Stimulated activated CD4-positive, alpha-beta T cell treated with anti-CD3 and anti-CD28 coated beads, Interleukin-4, amount 100 ng/mL, for 4 hours (primary cell): Measurements from ENCODE around the gene RCCD1.

ENCODE experiments used
- DNase-seq, 2 experiments: peaks; one replicate each; pipeline ENCODE4 v3.0.0-alpha.2; 2020

The RCCD1 gene

GRCh38 chr15:90945091-90945490, 9.6 kb upstream of the RCCD1 start:
- no peak for DNase-seq

DNA sequence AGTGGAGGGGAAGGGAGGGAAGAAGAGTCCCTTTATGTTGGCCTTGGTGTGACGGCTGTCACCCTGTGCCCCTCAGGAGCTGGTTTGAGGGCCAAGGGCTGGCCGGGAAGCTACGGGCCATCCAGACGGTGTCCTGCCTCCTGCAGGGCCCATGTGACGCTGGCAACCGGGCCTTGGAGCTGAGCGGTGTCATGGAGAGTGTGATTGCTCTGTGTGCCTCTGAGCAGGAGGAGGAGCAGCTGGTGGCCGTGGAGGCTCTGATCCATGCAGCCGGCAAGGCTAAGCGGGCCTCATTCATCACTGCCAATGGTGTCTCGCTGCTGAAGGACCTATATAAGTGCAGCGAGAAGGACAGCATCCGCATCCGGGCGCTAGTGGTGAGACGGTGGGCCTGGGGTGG, 8.1 kb upstream of the RCCD1 start:
- DNase-seq, result no peak

DNA sequence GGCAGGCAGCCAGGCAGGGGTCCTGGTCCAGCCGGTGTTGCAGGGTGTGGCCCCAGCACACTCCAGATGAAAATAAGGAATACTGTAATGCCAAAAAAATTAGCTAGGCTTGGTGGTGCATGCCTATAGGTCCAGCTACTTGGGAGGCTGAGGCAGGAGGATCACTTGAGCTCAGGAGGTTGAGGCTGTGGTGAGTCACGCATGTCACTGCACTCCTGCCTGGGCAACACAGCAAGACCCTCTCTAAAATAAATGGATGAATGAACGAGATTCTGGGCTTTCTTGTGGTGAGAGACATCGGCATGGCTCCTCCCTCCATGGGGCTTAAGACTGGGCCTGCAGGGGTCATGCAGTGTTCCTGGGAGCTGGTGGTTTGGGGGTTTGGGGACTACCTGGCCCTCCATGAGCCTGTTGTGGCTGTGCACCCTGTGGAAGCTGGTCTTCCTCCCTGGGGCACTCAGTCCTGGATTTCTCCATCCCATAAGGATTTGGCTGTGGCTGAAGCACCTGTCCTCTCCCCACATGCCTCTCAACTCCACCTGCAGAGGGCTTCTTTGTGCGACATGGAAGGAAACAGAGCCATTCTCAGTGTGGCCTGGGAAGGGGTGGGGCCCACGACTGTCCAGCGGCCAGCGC, 7.6 kb upstream of the RCCD1 start:
- DNase-seq, result no peak

- no peak for DNase-seq
These were observed 6.9 kb upstream of the RCCD1 start for GRCh38 chr15:90947577-90948357.

- no peak for DNase-seq
These were observed 6.2 kb upstream of the RCCD1 start for GRCh38 chr15:90948506-90948905.

GRCh38 chr15:90949979-90950675, 4.6 kb upstream of the RCCD1 start:
- DNase-seq, result no peak

- no peak for DNase-seq
These were observed 4.0 kb upstream of the RCCD1 start for GRCh38 chr15:90950676-90951075.

DNA sequence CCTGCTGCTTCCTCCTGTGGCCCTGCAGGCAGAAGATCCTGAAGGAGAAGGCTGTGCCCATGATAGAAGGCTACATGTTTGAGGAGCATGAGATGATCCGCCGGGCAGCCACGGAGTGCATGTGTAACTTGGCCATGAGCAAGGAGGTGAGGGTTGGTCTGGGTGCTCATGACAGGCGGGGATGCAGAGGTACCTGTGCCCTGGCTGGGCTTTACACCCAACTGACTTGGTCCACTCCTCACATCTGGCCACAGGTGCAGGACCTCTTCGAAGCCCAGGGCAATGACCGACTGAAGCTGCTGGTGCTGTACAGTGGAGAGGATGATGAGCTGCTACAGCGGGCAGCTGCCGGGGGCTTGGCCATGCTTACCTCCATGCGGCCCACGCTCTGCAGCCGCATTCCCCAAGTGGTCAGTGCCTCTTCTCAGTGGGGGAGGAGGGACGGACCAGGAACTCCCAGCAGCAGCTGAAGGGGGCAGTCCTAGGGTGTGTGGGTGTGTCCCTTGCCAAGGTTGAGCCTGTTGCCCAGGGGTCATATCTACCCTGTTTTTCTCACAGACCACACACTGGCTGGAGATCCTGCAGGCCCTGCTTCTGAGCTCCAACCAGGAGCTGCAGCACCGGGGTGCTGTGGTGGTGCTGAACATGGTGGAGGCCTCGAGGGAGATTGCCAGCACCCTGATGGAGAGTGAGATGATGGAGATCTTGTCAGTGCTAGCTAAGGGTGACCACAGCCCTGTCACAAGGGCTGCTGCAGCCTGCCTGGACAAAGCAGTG, 1.6 kb upstream of the RCCD1 start:
- no peak for DNase-seq

DNA sequence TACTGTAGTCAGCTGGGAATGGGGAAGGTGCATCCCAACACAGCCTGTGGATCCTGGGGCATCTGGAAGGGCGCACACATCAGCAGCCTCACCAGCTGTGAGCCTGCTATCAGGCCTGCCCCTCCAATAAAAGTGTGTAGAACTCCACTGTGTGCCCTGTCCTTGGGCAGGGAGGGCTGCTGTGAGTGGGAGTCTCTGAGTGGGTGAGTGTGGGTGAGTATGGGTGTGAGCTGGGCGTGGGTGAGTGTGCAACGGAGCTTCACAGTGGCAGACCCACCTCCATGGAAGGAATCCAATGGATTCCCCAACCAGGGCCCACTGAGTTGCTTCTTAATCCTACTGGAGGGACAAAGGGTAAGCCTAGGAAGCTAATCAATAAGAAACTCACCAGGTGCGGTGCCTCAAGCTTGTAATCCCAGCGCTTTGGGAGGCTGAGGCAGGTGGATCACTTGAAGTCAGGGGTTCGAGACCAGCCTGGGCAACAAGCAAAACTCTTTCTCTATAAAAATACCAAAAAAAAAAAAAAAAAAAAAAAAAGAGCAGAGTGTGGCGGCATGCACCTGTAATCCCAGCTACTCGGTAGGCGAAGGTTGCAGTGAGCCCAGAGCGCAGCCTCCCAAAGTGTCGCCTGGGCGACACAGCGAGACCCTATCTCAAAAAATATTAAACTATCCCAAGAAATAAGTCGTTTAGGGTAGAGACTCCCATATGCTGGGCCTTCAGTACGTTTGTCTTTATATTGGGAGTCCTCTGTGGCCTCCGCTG, 555 bp upstream of the RCCD1 start:
- no peak for DNase-seq

DNA sequence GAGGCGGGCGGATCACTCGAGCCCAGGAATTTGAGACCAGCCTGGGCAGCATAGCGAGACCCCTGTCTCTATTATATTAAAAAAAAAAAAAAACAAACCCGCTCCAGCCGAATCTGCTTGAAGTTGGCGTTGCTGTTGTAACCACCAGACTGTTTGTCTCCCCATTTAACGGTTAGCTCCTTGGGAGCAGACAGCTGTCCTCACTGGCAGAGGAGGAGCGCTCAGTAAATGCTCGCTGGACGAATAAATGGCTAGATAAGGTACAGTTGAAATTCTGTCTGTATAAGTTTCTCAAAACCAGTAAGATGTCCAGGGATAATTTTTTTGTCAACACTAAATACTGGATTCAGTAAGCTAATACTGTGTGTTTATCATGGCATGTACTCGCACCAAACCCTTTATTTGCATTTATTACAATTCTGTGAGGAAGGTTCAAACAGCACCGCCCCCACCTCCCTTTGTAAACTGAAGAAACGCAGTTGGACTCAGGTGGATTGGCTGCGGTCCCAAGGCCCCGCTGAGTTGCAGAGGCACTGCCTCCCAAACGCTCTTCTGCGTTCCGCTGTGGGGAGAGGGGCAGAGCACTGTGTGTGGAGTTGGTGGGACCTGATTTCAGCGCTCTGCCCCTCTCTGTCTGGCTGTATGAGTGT, 1.1 kb downstream of the RCCD1 start:
- no peak for DNase-seq

- DNase-seq, result peak; percentile 26 to 67
These were observed 1.8 kb downstream of the RCCD1 start for GRCh38 chr15:90956274-90957030.

DNA sequence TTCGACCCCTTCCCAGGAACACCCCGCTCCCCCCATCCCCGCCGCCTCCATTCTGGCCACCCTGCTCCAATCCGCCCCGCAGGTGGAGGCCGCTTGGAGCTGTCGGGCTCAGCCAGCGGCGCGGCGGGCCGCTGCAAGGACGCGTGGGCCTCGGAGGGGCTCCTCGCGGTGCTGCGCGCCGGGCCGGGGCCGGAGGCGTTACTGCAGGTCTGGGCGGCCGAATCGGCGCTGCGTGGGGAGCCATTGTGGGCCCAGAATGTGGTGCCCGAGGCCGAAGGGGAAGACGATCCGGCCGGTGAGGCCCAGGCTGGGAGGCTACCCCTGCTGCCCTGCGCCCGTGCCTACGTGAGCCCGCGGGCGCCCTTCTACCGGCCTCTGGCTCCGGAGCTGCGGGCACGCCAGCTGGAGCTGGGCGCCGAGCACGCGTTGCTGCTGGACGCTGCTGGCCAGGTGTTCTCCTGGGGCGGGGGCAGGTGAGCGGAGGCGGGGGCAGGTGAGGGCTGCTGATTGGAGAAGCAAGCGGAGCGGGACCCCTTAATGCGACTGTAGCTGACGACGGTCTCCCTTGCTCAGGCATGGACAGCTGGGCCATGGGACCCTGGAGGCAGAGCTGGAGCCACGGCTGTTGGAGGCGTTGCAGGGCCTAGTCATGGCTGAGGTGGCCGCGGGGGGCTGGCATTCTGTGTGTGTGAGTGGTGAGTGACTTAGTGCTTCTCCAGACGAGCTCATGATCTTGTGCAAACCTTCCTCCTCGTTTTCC, 2.5 kb downstream of the RCCD1 start:
- no peak for DNase-seq

DNA sequence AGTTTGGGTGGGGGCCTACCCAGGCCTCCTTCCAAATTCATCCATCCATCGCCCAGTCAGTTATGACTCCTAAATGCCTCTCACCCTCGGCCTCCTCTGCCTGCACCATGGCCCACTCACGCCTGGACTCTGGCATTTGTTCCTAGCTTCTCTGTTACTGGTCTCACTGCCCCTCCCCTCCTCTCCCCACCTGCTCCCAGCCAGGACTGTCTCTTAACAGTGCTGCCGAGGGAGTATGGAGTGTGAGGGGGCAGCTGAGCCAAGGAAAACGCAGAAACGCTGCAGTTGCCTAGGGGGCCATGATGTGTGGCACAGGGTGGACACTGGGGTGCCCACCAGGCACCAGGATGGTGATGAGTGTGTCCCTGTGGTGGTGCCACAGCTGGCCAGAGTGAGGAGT, 3.1 kb downstream of the RCCD1 start:
- no peak for DNase-seq

GRCh38 chr15:90959028-90959595, 4.4 kb downstream of the RCCD1 start:
- DNase-seq, result no peak

DNA sequence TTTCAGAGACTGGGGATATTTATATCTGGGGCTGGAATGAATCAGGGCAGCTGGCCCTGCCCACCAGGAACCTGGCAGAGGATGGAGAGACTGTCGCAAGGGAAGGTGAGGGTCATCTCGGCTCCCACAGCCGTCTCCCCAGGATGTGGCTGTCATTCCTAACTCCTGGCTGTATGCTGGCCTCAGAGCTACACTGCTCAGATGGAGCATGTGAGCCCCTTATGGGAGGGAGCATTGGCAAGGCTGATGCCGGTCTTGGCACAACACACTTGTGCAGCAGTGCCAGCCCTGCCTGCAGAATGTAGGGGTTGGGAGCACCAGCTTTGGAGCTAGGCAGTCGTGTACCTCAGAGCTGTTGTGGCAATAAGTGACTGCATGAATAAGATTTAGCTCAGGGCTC, 5.2 kb downstream of the RCCD1 start:
- no peak for DNase-seq

GRCh38 chr15:90960298-90961091, 5.8 kb downstream of the RCCD1 start:
- no peak for DNase-seq

DNA sequence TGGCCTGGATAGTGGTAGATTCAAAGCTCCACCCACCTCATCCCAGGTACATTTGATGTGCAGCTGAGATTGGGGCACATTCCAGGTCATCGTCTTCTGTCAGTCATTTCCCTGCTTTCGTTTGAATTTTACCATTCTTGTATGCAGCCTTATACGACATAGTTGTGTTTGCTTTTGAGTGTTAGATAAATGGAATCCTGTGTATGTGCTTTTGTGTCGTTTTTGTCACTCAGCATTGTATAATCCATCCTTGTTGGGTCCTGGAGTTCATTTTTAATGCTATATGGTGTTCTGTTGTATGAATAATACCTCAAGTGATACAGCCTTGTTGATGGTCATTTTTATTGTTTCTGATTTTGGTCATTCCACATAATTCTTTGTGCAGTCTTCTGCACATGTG, 7.3 kb downstream of the RCCD1 start:
- DNase-seq, result no peak

DNA sequence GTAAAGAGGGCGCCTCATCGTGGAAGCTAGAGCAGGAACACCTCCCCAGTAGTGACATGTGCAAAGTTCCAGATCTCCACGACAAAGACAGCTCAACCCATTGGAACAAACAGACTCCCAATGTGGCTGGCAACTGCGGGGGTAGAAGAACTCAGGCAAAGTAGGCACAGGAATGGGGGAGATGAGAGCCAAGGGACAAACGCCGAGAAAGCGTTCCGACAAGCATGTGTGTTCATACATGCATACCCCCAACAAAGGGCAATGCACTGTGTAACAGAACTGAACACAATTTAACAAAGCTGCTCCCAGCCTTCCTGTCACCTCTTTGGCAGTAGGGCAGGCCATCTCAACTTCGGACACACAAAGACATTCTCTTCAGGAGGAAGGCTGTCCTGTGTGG, 11.6 kb downstream of the RCCD1 start:
- no peak for DNase-seq

DNA sequence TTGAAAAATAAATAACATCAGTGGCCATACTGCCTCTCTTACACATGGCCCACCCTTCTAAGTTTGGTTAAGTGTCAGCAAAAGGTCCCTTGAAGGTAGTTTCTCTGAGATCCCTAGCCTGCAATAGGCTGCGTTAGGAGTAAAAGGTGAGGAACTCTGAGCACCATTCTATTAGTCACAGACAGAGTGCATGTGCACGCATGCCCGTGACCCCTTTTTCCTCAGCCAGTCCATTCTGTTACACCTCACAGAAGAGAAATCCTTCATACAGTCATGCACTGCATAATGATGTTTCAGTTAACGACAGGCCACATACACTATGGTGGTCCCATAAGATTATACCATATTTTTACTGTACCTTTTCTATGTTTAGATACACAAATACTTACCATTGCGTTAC, 12.5 kb downstream of the RCCD1 start:
- DNase-seq, result no peak
